HL-60 (cell line): ENCODE results near the gene EFNA1.

Source experiments
- DNase-seq, 2 experiments: peaks; one replicate each; pipeline ENCODE4 v3.0.0-alpha.2; 2010 to 2020; ENCODE audit warnings: low read depth in 1 of 2, low spot score in 1 of 2
- H3K27ac ChIP-seq: fragments of 250-450 bp; sonication (Bioruptor Pico); replicated peaks from 2 replicates; pipeline ENCODE4 v1.5.1; 2020; ENCODE audit warnings: mild to moderate bottlenecking, moderate library complexity
- H3K27me3 ChIP-seq: fragments of 250-450 bp; sonication (Bioruptor Pico); 2 replicates; pipeline ENCODE4 v1.5.1; 2021; ENCODE audit warnings: mild to moderate bottlenecking, moderate library complexity; ENCODE audit not compliant: insufficient read depth, poor library complexity, severe bottlenecking
- H3K4me3 ChIP-seq: replicated peaks from 2 replicates; pipeline ENCODE4 v1.5.1; 2011; ENCODE audit warnings: mild to moderate bottlenecking, control low read depth, low read length; ENCODE audit not compliant: insufficient read depth
- GABPA ChIP-seq: IDR thresholded peaks from 2 replicates; pipeline ENCODE4 v1.6.1; 2012; ENCODE audit warnings: low read depth
- POLR2AphosphoS5 ChIP-seq: IDR thresholded peaks from 2 replicates; pipeline ENCODE4 v1.6.1; 2012; ENCODE audit warnings: low read depth
- SPI1 ChIP-seq: IDR thresholded peaks from 2 replicates; pipeline ENCODE4 v1.6.1; 2012; ENCODE audit warnings: low read depth, mild to moderate bottlenecking, borderline replicate concordance
- TF ChIP-seq, protein P1 (sequence below): IDR thresholded peaks from one replicate; pipeline ENCODE4 v1.5.1; 2011; ENCODE audit warnings: low read length, control low read depth, inconsistent platforms; ENCODE audit not compliant: insufficient read depth
- TF ChIP-seq, protein P2 (sequence below): IDR thresholded peaks from 2 replicates; pipeline ENCODE4 v1.6.1; 2012; ENCODE audit warnings: low read depth; ENCODE audit not compliant: insufficient replicate concordance

EFNA1 gene

DNA sequence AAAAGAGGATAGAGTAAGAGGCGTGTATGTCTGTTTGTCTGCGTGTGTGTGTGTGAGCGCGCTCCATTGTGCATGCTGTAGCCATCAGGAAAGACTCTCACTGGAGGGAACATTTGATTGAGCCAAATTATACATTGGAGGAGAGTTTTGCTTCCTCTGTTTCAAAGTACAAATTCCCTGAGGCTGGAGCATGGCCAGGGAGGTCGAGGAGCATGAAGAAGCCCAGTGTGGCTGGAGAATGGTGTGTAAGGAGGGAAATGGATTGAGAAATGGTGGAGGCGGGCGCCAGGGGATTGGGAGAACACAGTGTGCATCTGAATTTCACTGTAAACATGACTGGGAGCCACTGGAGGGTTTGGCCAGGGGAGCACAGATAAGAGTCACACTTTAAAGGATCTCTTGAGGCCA lies 22.1 kb upstream of the EFNA1 start:
- no peak for DNase-seq
- TF ChIP-seq, protein P1, sequence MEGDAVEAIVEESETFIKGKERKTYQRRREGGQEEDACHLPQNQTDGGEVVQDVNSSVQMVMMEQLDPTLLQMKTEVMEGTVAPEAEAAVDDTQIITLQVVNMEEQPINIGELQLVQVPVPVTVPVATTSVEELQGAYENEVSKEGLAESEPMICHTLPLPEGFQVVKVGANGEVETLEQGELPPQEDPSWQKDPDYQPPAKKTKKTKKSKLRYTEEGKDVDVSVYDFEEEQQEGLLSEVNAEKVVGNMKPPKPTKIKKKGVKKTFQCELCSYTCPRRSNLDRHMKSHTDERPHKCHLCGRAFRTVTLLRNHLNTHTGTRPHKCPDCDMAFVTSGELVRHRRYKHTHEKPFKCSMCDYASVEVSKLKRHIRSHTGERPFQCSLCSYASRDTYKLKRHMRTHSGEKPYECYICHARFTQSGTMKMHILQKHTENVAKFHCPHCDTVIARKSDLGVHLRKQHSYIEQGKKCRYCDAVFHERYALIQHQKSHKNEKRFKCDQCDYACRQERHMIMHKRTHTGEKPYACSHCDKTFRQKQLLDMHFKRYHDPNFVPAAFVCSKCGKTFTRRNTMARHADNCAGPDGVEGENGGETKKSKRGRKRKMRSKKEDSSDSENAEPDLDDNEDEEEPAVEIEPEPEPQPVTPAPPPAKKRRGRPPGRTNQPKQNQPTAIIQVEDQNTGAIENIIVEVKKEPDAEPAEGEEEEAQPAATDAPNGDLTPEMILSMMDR: no peak
- TF ChIP-seq POLR2AphosphoS5: no peak
- no peak for TF ChIP-seq GABPA
- TF ChIP-seq SPI1: no peak
- TF ChIP-seq, protein P2, sequence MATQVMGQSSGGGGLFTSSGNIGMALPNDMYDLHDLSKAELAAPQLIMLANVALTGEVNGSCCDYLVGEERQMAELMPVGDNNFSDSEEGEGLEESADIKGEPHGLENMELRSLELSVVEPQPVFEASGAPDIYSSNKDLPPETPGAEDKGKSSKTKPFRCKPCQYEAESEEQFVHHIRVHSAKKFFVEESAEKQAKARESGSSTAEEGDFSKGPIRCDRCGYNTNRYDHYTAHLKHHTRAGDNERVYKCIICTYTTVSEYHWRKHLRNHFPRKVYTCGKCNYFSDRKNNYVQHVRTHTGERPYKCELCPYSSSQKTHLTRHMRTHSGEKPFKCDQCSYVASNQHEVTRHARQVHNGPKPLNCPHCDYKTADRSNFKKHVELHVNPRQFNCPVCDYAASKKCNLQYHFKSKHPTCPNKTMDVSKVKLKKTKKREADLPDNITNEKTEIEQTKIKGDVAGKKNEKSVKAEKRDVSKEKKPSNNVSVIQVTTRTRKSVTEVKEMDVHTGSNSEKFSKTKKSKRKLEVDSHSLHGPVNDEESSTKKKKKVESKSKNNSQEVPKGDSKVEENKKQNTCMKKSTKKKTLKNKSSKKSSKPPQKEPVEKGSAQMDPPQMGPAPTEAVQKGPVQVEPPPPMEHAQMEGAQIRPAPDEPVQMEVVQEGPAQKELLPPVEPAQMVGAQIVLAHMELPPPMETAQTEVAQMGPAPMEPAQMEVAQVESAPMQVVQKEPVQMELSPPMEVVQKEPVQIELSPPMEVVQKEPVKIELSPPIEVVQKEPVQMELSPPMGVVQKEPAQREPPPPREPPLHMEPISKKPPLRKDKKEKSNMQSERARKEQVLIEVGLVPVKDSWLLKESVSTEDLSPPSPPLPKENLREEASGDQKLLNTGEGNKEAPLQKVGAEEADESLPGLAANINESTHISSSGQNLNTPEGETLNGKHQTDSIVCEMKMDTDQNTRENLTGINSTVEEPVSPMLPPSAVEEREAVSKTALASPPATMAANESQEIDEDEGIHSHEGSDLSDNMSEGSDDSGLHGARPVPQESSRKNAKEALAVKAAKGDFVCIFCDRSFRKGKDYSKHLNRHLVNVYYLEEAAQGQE: no peak

DNA sequence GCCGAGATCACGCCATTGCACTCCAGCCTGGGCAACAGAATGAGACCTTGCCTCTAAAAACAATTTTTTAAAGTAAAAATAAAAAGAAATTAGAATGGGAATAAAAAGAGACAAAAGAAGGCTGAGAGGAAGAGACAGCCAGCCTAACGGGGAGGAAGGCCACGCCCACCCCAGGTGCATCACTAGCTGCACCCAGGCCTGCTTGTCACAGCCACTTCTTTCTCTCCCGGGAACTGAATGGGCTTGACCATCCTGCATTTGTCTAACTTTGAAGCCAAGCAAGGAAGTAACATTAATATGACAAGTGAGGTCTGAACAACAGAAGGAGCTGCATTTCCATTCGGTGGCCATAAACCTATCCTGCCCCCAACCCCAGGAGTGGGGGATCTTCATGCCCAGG lies 20.8 kb upstream of the EFNA1 start:
- H3K27ac ChIP-seq: no peak overlapping the region
- no peaks in the 10 kb centered on the region for H3K27me3 ChIP-seq
- no peak overlapping the region for H3K4me3 ChIP-seq
- no peak for DNase-seq
- TF ChIP-seq SPI1 (no peak), POLR2AphosphoS5 (no peak), GABPA (no peak)
- TF ChIP-seq, protein P2: no peak
- TF ChIP-seq, protein P1: no peak

More for the DNA sequence above, 22.1 kb upstream of the EFNA1 start:
- Histone ChIP-seq H3K27me3 (no peaks in the 10 kb centered on the region), H3K4me3 (no peak overlapping the region), H3K27ac (no peak overlapping the region)

DNA sequence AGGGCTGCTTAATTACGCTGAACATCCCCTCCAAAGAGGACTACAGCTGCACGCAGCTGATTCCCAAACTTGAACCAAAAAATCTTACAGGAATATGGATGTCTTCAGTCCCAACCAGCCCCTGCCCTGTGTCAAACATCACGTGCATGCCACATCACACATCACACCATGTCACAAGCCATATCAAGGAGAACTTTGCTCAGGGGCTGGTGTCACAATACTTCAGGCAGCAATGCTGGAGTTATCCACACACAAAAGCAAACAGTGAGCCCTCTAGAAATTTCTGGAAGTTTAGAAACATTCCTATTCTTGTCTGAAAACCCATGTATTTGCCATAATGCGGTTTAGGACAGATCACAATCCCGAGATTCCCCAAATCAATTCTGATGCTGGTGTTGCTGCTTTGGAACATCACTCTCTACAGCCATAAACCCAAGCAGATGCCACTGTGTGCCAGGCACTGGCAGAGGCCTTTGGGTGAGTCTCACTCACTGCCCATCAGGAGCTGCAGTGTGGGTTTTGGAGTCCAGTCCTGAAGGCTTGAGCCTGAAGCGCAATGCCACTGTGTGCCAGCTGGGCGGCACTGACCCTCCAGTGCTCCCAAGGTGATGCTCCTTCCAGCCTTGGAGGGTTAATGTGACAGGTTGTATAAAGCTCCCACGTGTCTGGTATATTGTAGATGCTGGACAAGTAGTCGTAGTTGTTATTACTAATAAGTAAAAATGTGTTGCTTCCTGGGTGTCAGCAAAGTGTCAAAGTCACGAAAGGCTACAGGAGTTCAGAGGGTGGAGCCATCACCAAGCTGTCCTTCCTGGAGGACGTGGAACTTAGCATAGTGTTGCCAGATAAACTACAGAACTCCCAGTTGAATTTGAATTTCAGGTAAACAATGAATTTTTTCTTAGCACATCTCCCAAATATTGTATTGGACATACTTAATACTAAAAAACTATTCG lies 20.1 kb upstream of the EFNA1 start:
- no peak for DNase-seq
- H3K27me3 ChIP-seq: no peaks in the 10 kb centered on the region
- TF ChIP-seq, protein P1: no peak
- TF ChIP-seq POLR2AphosphoS5 (no peak), SPI1 (no peak), GABPA (no peak)
- TF ChIP-seq, protein P2: no peak
- H3K4me3 ChIP-seq: no peak overlapping the region
- H3K27ac ChIP-seq: no peak overlapping the region
